CD4-positive, alpha-beta T cell treated with Interleukin-17A for 1 hour (primary cell): ENCODE measurements around the gene ATXN7L1.
"Not testable (repeated sequence)": the region's sequence is repeated elsewhere in the genome, so short reads cannot be mapped to it uniquely, and the experiment has no call there.

Experiments used
- DNase-seq: peaks from one replicate; pipeline ENCODE4 v3.0.0-alpha.2; 2020

Gene ATXN7L1

GRCh38 chr7:105890290-105890997, 14.0 kb upstream of the ATXN7L1 start:
- DNase-seq = no peak

DNA sequence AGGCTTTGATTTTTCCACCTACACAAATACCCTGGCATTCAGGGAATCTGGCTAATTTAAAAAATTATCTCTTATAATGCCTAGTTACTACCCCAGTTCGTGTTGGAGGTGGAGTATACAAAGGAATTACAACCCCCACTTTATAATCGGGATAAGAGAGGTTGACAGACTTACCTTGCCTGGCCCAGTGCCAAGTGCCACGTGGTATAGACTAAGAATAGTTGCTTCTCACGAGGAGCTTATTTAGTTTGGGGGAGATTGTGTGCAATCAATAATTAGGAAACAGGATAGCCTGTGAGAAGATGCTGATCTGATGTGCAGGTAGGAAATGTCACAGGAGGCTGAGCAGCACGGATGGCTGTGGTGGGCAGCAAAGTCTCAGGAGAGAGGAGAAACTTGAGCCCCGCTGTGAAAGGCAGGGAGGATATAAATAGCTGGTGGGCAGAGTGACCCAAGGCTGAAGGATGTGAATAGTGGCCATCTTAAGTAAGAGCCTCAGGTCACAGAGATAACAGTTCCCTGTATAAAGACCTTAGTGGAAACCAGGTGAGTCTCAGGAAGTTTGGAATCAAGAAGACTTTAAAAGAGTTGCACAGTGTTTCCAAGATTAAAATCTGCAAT, 11.3 kb upstream of the ATXN7L1 start:
- DNase-seq = no peak

GRCh38 chr7:105886776-105887175, 10.4 kb upstream of the ATXN7L1 start:
- DNase-seq = no peak

- DNase-seq = no peak
Observed at GRCh38 chr7:105885387-105886111, 9.2 kb upstream of the ATXN7L1 start.

- DNase-seq = not testable (repeated sequence)
Observed at GRCh38 chr7:105883179-105883578, 6.8 kb upstream of the ATXN7L1 start.

GRCh38 chr7:105881439-105881838, 5.0 kb upstream of the ATXN7L1 start:
- DNase-seq = no peak

DNA sequence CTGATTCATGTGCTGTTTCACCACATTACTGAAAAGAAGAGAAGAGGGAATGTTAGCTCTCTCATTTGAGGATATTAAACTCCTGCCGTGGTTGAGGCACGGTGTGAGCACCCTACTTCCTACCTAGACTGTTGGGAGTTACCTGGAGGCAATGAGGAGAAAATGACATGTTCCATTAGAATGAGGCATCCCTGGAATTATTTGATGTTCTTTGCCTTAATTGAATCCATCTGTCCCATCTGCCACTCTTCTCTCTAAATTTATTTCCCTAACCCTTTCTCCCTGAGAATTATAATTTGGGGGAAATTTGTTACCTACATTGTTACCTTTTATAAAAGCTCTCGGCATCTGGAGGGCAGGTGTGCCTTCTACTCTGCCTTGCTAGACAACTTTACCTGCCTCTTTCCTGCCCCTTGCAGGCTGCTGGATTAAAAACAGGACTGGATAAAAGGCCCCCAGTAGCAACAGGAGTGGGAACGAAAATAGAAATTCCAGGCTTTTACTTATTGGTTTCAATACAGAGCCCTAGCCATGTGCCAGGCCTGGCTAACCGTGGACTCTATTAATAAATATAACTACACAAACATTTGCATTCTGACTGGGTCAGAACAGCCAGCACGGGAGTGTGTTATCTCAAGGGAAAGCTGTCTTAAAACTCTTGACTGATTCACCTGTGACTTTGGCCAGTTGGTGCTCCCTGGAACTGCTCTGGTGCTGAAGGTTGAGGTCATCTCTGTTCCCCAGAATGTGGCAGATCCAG, 4.4 kb upstream of the ATXN7L1 start:
- no peak for DNase-seq

DNA sequence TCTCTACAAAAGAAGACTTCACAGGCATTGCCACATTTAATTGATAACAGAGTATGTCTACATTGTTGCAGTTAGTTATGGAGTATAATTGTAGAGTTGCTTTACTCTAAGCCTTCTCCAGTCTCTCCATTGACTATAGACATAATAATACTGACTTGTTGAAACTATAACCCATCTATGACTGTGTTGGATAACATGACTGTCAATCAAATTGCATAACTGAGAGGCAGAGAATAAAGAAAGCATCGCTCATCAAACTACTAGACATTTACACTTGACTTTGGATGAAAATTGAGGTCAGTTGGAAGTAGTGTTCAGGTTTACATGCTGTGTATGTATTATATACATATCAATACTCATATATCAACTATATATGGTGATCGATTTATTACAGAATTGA, 3.4 kb upstream of the ATXN7L1 start:
- no peak for DNase-seq

DNA sequence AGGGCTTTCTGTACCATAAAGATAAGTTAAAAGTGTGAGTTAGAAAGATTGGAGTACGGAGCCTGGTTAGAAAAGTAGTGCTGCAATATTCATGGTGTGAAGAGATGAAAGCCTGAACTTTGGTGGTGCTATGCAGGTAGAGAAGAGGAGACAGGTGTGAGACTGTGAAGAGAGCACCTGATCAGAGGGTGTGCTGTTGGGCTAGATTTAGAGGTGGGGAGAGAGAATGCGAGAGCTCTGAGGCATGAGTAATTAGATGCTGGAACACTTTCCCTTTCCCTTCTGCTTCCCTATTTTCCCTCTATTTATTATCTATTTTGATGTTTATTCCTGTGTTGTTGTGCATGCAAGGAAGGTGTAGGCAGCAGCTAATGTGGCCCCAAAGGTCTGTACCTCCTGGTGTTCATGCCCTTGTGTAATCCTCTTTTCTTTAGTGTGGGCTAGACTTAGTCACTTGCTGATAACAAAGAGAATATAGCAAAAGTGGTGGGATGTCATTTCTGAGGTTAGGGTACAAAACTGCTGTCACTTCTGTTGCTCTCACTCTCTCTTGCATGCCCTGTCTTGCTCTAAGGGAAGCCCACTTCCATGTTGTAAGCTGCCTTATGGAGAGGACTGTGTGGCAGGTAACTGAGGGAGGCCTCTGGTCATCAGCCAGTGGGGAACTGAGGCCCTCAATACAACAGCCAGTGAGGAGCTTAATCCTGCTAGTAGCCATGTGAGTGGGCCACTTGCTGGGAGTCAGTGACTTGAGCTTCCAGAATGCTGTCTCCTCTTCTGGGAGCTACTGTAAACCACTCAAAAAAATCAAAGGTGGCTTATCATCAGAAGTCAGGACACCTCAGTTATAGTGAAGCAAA, 2.6 kb upstream of the ATXN7L1 start:
- no peak for DNase-seq

DNA sequence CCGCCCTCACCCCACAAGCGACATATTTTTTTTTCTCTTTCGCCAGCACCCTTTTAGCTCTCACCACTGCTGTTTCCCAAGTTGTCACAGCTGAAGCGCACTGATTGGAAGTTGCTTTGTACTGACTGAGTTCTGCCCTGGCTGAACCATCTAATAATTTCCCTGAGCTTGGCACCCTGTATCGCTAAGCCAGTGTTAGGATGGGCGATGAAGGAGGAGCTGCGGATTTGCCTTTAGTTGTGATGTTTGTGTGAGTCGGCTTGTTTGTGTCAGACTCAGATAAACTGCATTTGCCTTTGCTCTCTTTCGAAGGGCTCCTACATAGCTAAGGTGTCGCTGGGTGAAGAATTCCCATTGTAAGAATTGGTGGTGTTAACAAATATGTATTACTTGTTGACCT, 1.3 kb upstream of the ATXN7L1 start:
- DNase-seq = no peak

DNA sequence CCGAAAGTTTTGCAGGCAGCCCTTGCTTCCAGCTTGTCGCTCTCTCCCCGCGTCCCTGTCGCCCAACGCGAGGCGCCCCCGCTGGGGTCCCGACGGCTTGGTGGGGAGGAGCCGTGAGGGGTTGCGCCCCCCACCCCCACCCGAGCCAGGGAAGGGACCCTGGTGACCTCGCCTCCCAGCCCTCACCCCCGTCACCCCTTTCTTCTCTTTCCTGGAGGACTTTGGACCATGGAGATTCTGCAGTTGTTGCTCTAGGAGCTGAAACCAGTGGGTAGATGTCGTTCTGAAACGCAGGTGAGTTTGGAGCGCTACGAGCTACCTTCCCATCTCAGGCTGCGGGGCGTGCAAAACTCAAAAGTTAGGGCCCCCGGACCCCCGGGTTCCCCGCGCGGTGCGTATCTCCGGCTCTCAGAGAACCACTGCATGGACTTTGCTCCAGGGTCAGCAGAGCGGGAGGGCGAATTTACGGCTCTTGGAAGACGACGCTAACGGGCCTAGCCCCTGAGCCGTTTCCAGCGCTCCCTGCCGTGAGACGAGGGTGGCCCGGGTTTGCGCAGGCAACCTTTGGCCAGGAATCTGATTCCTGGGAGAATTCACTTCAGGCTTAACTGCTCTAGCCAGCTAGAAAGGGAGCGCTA, 684 bp upstream of the ATXN7L1 start:
- DNase-seq = no peak

DNA sequence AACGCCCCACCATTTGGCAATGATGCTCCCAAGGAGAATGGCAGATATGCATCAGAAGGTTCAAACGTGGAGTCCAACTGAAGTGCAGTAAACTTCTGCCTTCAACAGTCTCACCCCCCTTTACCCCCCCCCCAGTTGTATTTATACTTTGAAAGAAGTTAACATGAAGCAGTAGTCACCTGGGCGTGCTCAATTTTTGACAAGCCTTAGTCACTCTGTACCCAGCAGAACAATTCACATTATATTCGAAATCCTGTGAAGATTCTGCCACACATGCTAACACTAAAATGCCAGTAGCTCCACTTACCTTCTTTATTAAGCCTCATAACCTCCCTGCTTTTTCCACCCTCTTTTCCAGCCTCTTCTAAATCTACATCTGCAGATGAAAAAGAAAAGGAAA, 894 bp downstream of the ATXN7L1 start:
- DNase-seq = no peak

DNA sequence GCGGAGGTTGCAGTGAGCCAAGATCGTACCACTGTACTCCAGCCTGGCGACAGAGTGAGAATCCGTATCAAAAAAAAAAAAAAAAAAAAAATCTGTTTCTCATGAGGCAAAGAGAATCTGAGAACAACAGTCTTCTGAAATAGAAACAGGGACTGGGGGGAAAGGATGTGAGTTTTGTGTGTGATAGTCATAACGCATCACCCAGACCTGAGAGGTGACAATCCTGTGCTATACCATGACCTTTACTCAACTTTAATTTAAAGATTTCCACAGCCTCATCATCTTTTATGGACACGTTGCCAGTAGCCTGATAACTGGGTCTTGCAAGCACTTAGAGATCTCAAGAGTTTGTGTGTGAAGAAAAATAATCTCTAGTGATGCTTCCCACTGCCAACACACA, 2.3 kb downstream of the ATXN7L1 start:
- no peak for DNase-seq

DNA sequence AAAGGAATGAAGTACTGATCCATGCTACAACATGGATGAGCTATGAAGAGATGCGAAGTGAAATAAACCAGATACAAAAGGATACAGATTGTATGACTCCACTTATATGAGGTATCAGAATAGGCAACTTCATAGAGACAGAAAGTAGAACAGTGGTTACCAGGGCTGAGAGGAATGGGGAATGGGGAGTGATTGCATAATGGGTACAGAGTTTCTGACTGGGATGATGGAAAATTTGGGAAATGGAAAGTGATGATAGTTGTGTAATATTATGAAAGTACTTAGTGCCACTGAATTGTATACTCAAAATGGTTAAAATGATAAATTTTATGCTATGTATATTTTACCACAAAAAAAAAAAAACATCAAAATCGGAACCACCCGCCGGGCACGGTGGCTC, 3.9 kb downstream of the ATXN7L1 start:
- DNase-seq = no peak

DNA sequence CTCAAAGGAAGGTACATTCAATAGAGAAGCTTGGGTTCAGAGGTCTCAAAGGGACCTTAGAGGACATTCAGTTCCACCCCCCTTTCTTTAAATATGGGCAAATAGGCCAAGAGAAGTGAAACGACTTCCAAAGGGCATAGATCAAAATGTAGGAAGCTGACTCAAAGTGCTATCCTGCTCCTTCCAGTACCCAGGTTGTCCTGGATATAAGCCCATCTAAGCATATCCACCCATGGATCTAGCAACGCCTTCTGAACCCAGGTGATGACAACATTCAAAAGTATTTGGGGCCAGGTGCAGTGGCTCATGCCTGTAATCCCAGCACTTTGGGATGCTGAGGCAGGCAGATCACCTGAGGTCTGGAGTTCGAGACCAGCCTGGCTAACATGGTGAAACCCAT, 5.3 kb downstream of the ATXN7L1 start:
- no peak for DNase-seq

- DNase-seq = no peak
Observed at GRCh38 chr7:105866102-105866801, 10.1 kb downstream of the ATXN7L1 start.

GRCh38 chr7:105863876-105864275, 12.5 kb downstream of the ATXN7L1 start:
- DNase-seq = no peak

- DNase-seq = no peak
Observed at GRCh38 chr7:105862770-105863169, 13.6 kb downstream of the ATXN7L1 start.

DNA sequence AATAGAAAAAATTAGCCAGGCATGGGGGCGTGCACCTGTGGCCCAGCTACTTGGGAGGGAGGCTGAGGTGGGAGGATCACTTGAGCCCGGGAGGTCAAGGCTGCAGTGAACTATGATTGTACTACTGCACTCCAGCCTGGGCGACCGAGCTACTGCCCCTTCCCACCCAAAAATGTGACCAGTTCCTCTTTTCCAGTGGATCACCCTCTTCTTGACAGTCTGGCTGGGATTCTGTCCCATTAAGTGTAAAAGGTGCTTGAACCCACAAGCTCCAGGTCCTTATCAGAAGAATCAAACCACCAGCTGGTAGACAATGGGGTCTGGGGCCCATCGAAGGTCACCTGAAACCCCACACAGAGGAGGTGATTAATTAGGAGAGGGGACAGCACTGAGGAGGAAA, 14.1 kb downstream of the ATXN7L1 start:
- no peak for DNase-seq

- no peak for DNase-seq
Observed at GRCh38 chr7:105861224-105861623, 15.2 kb downstream of the ATXN7L1 start.

DNA sequence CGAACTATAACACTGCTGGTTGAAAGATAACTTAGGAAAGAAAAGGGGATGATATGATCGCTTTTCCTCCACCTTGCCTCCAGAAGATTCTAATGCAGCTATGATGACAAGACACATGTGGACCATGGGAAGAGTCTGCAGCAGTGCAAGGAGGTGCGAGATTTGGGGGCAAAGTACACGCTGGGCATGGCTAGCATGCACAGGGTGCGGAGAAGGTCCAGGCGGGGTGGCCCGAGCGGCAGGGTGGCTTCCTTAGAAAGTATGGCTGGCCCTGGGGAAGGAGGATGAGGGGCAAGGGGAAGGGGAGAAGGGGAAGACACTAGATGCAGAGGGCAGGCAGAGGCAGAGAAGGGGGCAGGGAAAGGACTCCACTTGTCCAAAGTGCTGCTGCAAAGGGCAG, 15.6 kb downstream of the ATXN7L1 start:
- no peak for DNase-seq
